Measurements from ENCODE around the gene MEF2D. TPM values are rescaled to one million over a fixed set of nuclear protein-coding genes. Genes with fewer than 3 reads are reported as not detected.

Gene MEF2D
- total RNA-seq, 1 donor from 2014 or later, result 37.8 TPM

DNA sequence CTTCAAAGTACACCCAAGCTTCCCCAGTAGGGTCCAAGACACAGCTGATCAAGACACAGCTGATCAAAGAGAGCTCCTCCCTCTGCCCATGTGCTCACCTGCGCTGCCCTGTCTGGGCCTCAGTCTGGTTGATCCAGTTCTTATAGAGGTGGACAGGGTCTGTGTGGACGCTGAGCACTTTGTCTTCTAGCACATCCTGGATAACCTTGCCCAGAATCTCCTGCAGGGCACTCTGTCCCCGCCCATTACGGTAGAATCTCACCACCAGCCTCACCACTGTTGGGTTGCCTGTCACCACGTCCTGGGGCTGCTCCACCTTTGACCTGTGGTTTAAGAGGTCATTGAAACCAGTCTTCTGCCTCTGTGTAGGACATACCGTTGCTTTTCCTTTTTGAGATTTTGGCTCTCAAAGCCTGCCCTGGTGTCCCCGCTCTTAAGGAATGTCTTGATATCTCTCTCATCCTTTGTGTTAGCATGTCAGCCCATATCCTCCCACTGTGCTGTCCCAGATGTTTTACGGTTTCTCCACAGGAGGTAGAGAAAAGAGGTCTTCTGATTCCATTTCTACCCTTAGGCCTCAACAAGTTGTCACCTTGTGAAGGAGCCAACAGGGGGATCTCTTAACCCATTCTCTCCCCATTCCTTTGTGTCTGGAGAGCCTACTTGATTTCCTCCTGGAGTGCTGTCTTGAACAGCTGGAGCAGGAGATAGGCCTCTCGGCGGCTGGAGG lies 38.3 kb upstream of the MEF2D start:
- Mint-ChIP-seq H3K4me1 (peaks cover 7% of the 10 kb centered on the region), H3K36me3 (peaks cover 12% of the 10 kb centered on the region), H3K27ac (no peak overlapping the region), H3K27me3 (ENCODE audit: low read depth) (no peaks in the 10 kb centered on the region), H3K4me3 (no peak overlapping the region), H3K9me3 (no peaks in the 10 kb centered on the region)
- DNase-seq (ENCODE audit: low spot score in 2 of 2, unreplicated experiment in 2 of 2), result no peak
- TF ChIP-seq, protein P1, sequence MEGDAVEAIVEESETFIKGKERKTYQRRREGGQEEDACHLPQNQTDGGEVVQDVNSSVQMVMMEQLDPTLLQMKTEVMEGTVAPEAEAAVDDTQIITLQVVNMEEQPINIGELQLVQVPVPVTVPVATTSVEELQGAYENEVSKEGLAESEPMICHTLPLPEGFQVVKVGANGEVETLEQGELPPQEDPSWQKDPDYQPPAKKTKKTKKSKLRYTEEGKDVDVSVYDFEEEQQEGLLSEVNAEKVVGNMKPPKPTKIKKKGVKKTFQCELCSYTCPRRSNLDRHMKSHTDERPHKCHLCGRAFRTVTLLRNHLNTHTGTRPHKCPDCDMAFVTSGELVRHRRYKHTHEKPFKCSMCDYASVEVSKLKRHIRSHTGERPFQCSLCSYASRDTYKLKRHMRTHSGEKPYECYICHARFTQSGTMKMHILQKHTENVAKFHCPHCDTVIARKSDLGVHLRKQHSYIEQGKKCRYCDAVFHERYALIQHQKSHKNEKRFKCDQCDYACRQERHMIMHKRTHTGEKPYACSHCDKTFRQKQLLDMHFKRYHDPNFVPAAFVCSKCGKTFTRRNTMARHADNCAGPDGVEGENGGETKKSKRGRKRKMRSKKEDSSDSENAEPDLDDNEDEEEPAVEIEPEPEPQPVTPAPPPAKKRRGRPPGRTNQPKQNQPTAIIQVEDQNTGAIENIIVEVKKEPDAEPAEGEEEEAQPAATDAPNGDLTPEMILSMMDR (IDR thresholded peaks at IDR 0.05; ENCODE audit: unreplicated experiment), result no peak

- no peak for DNase-seq (ENCODE audit: low spot score in 2 of 2, unreplicated experiment in 2 of 2)
- TF ChIP-seq, protein P1 (IDR thresholded peaks at IDR 0.05; ENCODE audit: unreplicated experiment), result no peak
- Mint-ChIP-seq H3K27me3 (ENCODE audit: low read depth) (no peaks in the 10 kb centered on the region), H3K9me3 (no peaks in the 10 kb centered on the region), H3K4me1 (no peaks in the 10 kb centered on the region), H3K36me3 (peaks cover 12% of the 10 kb centered on the region), H3K27ac (no peak overlapping the region), H3K4me3 (no peak overlapping the region)
These were observed 36.5 kb upstream of the MEF2D start for GRCh38 chr1:156537027-156537426.

- no peak overlapping the region for H3K27ac Mint-ChIP-seq
- no peaks in the 10 kb centered on the region for H3K27me3 Mint-ChIP-seq (ENCODE audit: low read depth)
- no peaks in the 10 kb centered on the region for H3K9me3 Mint-ChIP-seq
- no peaks in the 10 kb centered on the region for H3K4me1 Mint-ChIP-seq
- no peak overlapping the region for H3K4me3 Mint-ChIP-seq
- H3K36me3 Mint-ChIP-seq, result peaks cover 10% of the 10 kb centered on the region
- TF ChIP-seq, protein P1 (IDR thresholded peaks at IDR 0.05; ENCODE audit: unreplicated experiment), result no peak
- DNase-seq (ENCODE audit: low spot score in 2 of 2, unreplicated experiment in 2 of 2), result no peak
These were observed 34.0 kb upstream of the MEF2D start for GRCh38 chr1:156534424-156535060.

GRCh38 chr1:156533568-156534220 lies 33.1 kb upstream of the MEF2D start:
- Mint-ChIP-seq H3K36me3 (peaks cover 11% of the 10 kb centered on the region), H3K27me3 (ENCODE audit: low read depth) (no peaks in the 10 kb centered on the region), H3K4me1 (no peaks in the 10 kb centered on the region), H3K27ac (no peak overlapping the region), H3K4me3 (no peak overlapping the region), H3K9me3 (no peaks in the 10 kb centered on the region)
- TF ChIP-seq, protein P1 (IDR thresholded peaks at IDR 0.05; ENCODE audit: unreplicated experiment), result no peak
- DNase-seq (ENCODE audit: low spot score in 2 of 2, unreplicated experiment in 2 of 2), result no peak

DNA sequence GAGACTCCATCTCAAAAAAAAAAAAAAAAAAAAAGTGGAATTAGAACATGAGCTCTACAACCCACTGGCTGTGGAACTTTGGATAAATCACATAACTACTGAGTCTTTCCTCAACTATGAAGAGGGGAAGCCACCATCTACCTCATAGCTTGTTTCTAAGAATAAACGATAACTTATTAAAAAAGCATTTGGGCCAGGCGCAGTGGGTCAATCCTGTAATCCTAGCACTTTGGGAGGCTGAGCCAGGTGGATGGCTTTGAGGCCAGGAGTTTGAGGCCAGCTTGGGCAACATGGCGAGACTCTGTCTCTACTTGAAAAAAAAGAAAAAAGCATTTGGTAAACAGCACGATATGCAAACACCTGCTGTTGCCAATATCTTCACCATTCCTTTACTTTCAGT lies 31.8 kb upstream of the MEF2D start:
- no peaks in the 10 kb centered on the region for H3K27me3 Mint-ChIP-seq (ENCODE audit: low read depth)

More for the DNA sequence above, 31.8 kb upstream of the MEF2D start:
- DNase-seq (ENCODE audit: low spot score in 2 of 2, unreplicated experiment in 2 of 2), result no peak
- Mint-ChIP-seq H3K4me3 (no peak overlapping the region), H3K36me3 (peaks cover 15% of the 10 kb centered on the region), H3K4me1 (no peaks in the 10 kb centered on the region), H3K27ac (no peak overlapping the region), H3K9me3 (no peaks in the 10 kb centered on the region)
- TF ChIP-seq, protein P1 (IDR thresholded peaks at IDR 0.05; ENCODE audit: unreplicated experiment), result no peak

Measured in mesothelial cell of epicardium (in vitro differentiated cells).